Fibroblast of mammary gland (primary cell): Measurements from ENCODE around the gene SUN2.
A peak's percentile ranks its signal among the peaks of the same experiment; 100 is the strongest.
"Not testable (repeated sequence)": the region's sequence is repeated elsewhere in the genome, so short reads cannot be mapped to it uniquely, and the experiment has no call there.

Source experiments
- DNase-seq: peaks from one replicate; pipeline ENCODE4 v3.0.0-alpha.2; 2010; ENCODE audit warnings: low read depth
- H3K4me3 ChIP-seq: 2 replicates; pipeline ENCODE4 v1.5.1; 2011; ENCODE audit warnings: low read depth, mild to moderate bottlenecking, low read length, moderate library complexity; ENCODE audit not compliant: control insufficient read depth
- CTCF ChIP-seq: conservative IDR thresholded peaks from 2 replicates; pipeline ENCODE4 v1.5.1; 2011; ENCODE audit warnings: low read depth, low read length, inconsistent platforms; ENCODE audit not compliant: control insufficient read depth, insufficient read depth

Gene SUN2

GRCh38 chr22:38755911-38756532, at the start of gene SUN2:
SUN2 (minus strand) TSS chr22:38755998; CDS start chr22:38752628, 3,370 bp downstream.
- TF ChIP-seq CTCF, result no peak
- peak within 1 kb of the TSS; percentile 62 for H3K4me3 ChIP-seq
- peak; percentile 74 for DNase-seq

GRCh38 chr22:38805041-38805593, 49.3 kb upstream of the SUN2 start:
- H3K4me3 ChIP-seq, DNase-seq: not testable (repeated sequence)

- TF ChIP-seq CTCF, result no peak
- H3K4me3 ChIP-seq, result no peak overlapping the region
- peak; percentile 94 for DNase-seq
These were observed 46.9 kb upstream of the SUN2 start for GRCh38 chr22:38802671-38803121.

GRCh38 chr22:38799265-38800002, 43.6 kb upstream of the SUN2 start:
- TF ChIP-seq CTCF, result no peak
- H3K4me3 ChIP-seq, result no peak overlapping the region
- DNase-seq, result peak; percentile 89

GRCh38 chr22:38798496-38798895, 42.7 kb upstream of the SUN2 start:
- H3K4me3 ChIP-seq, result no peak overlapping the region
- TF ChIP-seq CTCF, result no peak
- no peak for DNase-seq

GRCh38 chr22:38796262-38796957, 40.6 kb upstream of the SUN2 start:
- no peak for TF ChIP-seq CTCF
- no peak overlapping the region for H3K4me3 ChIP-seq
- peak; percentile 36 for DNase-seq

GRCh38 chr22:38795569-38795968, 39.8 kb upstream of the SUN2 start:
- DNase-seq, result no peak
- H3K4me3 ChIP-seq, result no peak overlapping the region
- no peak for TF ChIP-seq CTCF
